Dedifferentiated amniotic fluid mesenchymal stem cell (primary cell): ENCODE data around the gene AKAP6.

Experiments used
- DNase-seq: peaks from one replicate; pipeline ENCODE4 v3.0.0-alpha.2; 2016; ENCODE audit errors: extremely low spot score

AKAP6 gene

DNA sequence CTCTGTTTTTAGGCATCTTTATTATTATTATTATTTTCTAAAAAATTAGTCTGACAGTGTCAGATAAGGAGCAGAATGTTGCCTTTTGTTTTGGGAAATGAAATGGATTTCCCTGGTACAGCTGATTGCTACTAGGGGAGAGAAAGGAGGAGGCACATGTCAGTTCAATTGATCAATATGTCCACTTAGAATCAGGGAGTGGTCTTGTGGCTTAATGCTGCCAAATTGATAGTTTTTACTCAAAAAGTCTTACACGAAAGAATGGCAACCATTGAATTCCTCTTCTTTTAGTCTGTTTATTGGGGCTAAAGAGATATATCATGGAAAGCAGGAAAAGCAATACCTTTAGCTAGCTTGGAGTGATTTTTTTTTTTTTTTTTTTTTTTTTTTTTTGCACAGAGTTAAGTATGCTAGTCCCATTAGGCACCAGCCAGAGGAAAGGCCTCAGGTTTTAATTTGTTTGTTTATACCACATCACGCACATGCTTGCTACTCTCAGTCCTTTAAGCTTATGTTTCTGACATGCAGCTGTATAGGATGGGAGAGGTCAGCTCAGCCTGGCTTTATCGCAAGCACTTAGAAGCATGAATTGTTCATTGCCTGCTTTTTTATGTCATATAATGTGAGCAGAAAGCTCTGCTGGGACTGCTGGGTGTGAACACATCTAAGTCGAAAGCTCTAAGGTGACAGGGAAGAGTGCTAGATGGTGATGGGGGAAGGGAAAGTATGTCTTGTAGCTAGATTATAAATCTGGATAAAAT lies 1.4 kb downstream of the AKAP6 start:
- DNase-seq, result no peak

DNA sequence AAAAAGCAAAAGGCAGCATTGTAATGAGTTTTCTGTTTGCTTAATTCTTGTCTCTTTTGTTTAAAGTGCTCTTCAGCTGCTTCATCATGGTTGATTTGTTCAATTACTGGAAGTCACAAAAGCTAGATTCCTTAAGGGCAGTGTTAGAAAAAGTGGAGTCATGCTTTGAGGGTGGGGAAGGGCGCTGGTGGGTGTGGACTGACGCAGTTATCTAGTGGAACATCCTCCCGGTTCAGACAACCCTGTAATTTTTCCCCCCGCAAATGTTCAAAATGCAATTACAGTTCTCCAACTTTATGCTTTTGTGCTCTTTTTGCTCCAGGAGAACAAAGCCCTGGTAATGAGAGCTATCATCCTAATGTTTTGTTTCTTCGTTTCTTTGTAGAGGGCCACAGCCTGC lies 2.1 kb downstream of the AKAP6 start:
- DNase-seq, result no peak

- no peak for DNase-seq
Measured at GRCh38 chr14:32332415-32333316, 3.6 kb downstream of the AKAP6 start.

- DNase-seq, result no peak
Measured at GRCh38 chr14:32336702-32337101, 7.6 kb downstream of the AKAP6 start.

- DNase-seq, result no peak
Measured at GRCh38 chr14:32337759-32338158, 8.7 kb downstream of the AKAP6 start.

DNA sequence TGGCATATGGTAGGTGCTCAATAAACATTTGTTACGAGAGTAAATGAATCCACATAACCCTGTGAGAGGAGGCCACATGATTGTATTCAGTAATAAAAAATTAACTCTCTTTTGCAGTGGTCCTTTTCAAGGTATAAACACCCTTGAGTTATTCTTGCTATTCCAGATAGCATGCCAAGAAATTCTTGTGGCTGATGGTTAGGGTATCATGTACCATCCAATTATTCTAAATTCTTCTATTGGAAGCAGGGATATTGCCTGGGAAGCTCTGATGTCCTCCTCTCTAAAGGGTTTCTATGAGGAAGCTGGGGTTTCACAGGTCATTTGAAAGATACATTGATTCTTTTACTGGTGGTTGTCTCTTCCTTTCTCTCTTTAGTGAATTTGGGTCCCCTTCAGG lies 10.1 kb downstream of the AKAP6 start:
- no peak for DNase-seq

DNA sequence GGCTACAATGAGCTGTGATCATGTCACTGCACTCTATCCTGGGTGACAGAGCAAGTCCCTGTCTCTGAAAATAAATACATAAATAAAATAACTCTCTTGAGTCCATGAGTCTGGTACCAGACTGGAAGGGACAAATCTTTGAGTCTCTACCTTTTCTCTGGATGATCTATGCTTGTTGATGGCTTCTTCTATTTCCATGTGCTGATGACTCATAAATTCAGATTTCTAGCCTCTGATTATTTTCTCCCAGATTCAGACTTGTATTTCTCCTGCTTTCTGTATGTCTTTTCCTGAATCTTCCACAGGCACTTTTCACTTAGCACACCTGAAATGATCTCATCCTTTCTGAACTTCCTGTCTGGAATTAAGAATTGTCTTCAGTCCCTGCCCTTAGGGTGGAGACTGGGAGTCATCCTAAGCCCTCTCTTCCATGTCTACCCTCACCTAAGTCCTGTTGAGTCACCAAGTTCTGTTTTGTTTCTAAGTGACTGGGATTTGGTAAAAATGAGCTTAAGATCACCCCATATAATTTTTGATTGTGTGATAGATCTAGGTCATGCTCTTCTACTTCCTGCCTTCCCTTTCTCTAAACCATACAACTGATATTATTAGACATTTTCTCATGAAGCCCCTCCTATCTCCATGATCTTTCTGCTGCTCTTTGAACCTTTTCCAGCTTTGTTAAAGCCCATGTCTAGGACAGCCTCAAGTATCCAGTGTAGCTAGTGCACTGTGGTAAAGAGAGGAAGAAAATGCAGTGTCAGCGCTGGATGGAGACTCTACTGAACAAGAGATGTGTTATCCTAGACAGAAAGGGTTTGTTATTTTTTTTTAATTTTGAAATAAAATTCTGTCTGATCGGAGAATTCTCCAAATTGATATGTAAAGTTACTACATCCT lies 13.1 kb downstream of the AKAP6 start:
- no peak for DNase-seq

DNA sequence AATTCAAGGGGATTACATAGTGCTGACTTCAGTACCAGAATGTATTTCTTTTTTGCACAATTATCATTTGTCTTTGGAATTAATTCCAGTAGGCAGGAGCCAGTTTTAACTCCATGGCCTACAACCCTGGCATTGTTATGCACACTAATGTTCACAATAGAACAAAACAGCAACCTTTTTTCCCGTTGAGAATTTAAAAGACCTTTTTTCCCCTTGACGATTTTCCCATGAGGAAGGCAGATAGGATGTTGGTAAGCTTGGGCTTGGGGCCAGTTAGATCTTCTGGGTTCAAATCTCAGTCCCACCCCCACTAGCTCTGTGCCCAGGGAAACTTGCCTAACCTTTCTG lies 13.7 kb downstream of the AKAP6 start:
- no peak for DNase-seq

GRCh38 chr14:32343926-32344430 lies 14.9 kb downstream of the AKAP6 start:
- no peak for DNase-seq

GRCh38 chr14:32345311-32345791 lies 16.3 kb downstream of the AKAP6 start:
- DNase-seq, result peak; percentile 18

- no peak for DNase-seq
Measured at GRCh38 chr14:32349322-32349721, 20.2 kb downstream of the AKAP6 start.

GRCh38 chr14:32350020-32350419 lies 20.9 kb downstream of the AKAP6 start:
- DNase-seq, result no peak

- DNase-seq, result no peak
Measured at GRCh38 chr14:32352631-32353030, 23.5 kb downstream of the AKAP6 start.

- no peak for DNase-seq
Measured at GRCh38 chr14:32354716-32355115, 25.6 kb downstream of the AKAP6 start.

GRCh38 chr14:32358781-32359180 lies 29.7 kb downstream of the AKAP6 start:
- DNase-seq, result no peak

GRCh38 chr14:32361674-32362073 lies 32.6 kb downstream of the AKAP6 start:
- DNase-seq, result no peak

DNA sequence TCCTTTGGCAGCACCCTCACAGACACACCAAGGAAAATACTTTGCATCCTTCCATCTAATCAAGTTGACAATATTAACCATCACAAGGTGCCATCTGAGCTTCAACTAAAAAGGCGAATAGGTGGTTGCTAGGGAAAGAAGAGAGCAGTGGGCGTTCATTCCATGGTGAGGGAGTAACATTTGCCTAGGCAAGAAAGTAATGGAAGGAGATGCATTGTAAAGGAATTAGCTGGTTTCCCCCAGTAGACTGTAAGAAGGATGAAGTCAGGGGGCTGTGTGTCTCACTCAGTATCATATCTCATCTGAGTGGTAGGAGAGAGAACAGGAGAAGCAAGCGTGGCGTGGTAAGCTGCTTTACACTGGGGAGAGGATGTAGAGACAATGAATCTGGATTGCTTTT lies 34.7 kb downstream of the AKAP6 start:
- no peak for DNase-seq

GRCh38 chr14:32364941-32365340 lies 35.8 kb downstream of the AKAP6 start:
- DNase-seq, result no peak

DNA sequence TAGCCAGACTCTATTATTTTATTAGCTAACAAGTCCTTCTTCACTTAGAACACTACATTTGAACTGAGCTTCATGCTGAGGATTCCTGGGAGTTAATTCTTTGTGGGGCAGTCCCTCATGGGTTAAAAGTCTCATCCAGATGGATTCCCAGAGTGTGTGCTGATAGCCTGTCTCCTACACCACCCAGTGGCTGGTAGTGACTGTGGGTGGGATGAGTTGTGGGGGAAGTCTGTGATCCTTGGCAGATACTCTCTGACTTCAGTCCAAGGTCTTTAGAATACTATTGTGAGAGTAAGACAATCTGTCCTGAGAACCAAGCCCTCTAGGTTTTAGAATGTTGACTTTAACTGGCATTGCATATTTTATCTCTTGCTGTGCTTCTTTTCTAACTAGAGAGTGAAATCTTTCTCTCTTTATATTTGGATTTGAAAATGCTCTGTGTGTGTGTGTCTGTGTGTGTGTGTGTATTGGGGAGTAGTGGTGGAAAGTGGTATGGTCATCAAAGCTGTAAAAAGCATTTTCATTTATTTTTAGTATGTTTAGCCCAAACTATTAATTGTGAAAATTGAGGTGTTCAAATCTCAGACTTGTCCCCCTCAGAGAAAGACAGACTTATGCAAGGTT lies 37.3 kb downstream of the AKAP6 start:
- DNase-seq, result peak; percentile 31

DNA sequence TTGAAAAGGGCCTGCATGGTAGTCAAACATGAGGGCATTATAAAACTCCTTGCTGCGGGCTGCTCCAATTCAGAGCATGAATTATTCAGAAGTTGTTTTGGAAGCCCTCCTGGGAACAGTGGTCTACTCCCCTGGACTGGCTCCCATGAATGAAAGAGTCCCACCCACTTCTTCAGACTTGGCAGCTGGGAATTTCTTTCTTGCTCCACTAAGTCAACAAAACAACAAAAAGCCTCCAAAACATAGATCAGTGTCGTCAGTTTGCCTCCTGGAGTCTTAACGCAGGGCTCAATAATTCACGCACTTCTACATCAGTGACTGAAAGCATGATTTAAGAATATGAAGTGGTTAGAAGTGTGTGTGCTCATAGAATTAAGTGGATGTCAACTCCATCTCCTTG lies 37.9 kb downstream of the AKAP6 start:
- no peak for DNase-seq

GRCh38 chr14:32367516-32367915 lies 38.4 kb downstream of the AKAP6 start:
- DNase-seq, result no peak
